GM12878 (cell line): ENCODE results near the gene EIF5A. TPM values are rescaled to one million over a fixed set of nuclear protein-coding genes. Genes with fewer than 3 reads are reported as not detected.

Source experiments
- BCL3 ChIP-seq: IDR thresholded peaks from 2 replicates; pipeline ENCODE4 v1.6.1; 2011; ENCODE audit warnings: borderline replicate concordance, low read depth, mild to moderate bottlenecking, moderate library complexity, low read length; ENCODE audit not compliant: insufficient read depth, poor library complexity, severe bottlenecking
- polyA plus RNA-seq, 11 experiments: library from polyadenylated mRNA; depleted of rRNA in 4 of 11; unstranded in 6 of 11; stranded (reverse) in 5 of 11; fragments of >200 nt; fragmentation: Nextera tagmentation in 4 of 11; fragmentation: Illumina TruSeq in 1 of 11; extraction: Ambion mirVana in 4 of 11; extraction: Trizol in 1 of 11; gene quantifications; 1 replicate in 1 of 11; 2 replicates in 10 of 11; pipeline versions ENCODE4 v1.2.1 to v1.2.3, GENCODE V29; 2011 to 2016; ENCODE audit warnings: inconsistent platforms in 2 of 11, missing spikeins in 2 of 11, low read depth in 1 of 11
- small RNA-seq: library from RNA; depleted of rRNA; stranded (forward); fragments of <200 nt; gene quantifications from one replicate; pipeline ENCODE3, GENCODE V24; 2014
- total RNA-seq, 4 experiments: library from RNA; depleted of rRNA in 3 of 4; stranded (reverse); fragments of >200 nt in 3 of 4; fragmentation: Illumina TruSeq in 1 of 4; extraction: Trizol in 1 of 4; gene quantifications; 2 replicates each; pipeline versions ENCODE4 v1.2.1 to v1.2.3, GENCODE V29; 2013 to 2021

Gene EIF5A
- total and polyA plus RNA-seq, 10 of the 15 experiments (the other 5 are each of a cell fraction or from before 2014, with no cell fraction given): 26.5 to 1,792 (median 944) TPM

- no peak for TF ChIP-seq BCL3
Observed at GRCh38 chr17:7361906-7362305, 54.5 kb downstream of the EIF5A start (continued).

Small RNAs within 50 kb of the gene (small RNA-seq; reads per million reads assigned to genes)
- gene AC026954.2 (not detected), gene RF00019 (not detected)

Other genes with a start within 250 kb of the EIF5A start
Only the 7 nearest of the 32 such genes appear.
- 0.87 TPM in 1 of 2 replicates, not detected in the other for gene CLDN7, start 45.1 kb upstream of the EIF5A start, total RNA-seq (2014; rRNA removed)
- 0.32 and 0.36 TPM in 2 replicates for gene CLDN7, start 45.1 kb upstream of the EIF5A start, total RNA-seq (2014; rRNA removed; fragmentation: Illumina TruSeq; extraction: Trizol)
- gene CLDN7, start 45.1 kb upstream of the EIF5A start, total RNA-seq (2021): 0.61 and 1.3 TPM in 2 replicates
- gene CLDN7, start 45.1 kb upstream of the EIF5A start, polyA plus RNA-seq (2011; rRNA removed): not detected in 2 replicates
- gene CLDN7, start 45.1 kb upstream of the EIF5A start, polyA plus RNA-seq (2014; fragmentation: Illumina TruSeq; extraction: Trizol): 0.19 and 0.25 TPM in 2 replicates
- under 1 TPM in 1 of 2 experiments, not detected in 1; 0.19 TPM for gene CLDN7, start 45.1 kb upstream of the EIF5A start, polyA plus RNA-seq (2014; fragmentation: Nextera tagmentation; extraction: Ambion mirVana)
- 0.49 and 0.94 TPM in 2 replicates for gene CLDN7, start 45.1 kb upstream of the EIF5A start, polyA plus RNA-seq (2014; rRNA removed)
- gene CLDN7, start 45.1 kb upstream of the EIF5A start, polyA plus RNA-seq (2016; fragmentation: Nextera tagmentation; extraction: Ambion mirVana): not detected
- 0.05 and 0.06 TPM in 2 replicates for gene SLC2A4, start 25.9 kb upstream of the EIF5A start, total RNA-seq (2014; rRNA removed)
- gene SLC2A4, start 25.9 kb upstream of the EIF5A start, total RNA-seq (2014; rRNA removed; fragmentation: Illumina TruSeq; extraction: Trizol): 0.04 and 0.05 TPM in 2 replicates
- gene SLC2A4, start 25.9 kb upstream of the EIF5A start, total RNA-seq (2021): 0.19 and 0.23 TPM in 2 replicates
- 0.03 and 0.04 TPM in 2 replicates for gene SLC2A4, start 25.9 kb upstream of the EIF5A start, polyA plus RNA-seq (2011; rRNA removed)
- 0.04 and 0.11 TPM in 2 replicates for gene SLC2A4, start 25.9 kb upstream of the EIF5A start, polyA plus RNA-seq (2014; fragmentation: Illumina TruSeq; extraction: Trizol)
- not detected for gene SLC2A4, start 25.9 kb upstream of the EIF5A start, polyA plus RNA-seq (2014; fragmentation: Nextera tagmentation; extraction: Ambion mirVana)
- 0.03 and 0.06 TPM in 2 replicates for gene SLC2A4, start 25.9 kb upstream of the EIF5A start, polyA plus RNA-seq (2014; rRNA removed)
- gene SLC2A4, start 25.9 kb upstream of the EIF5A start, polyA plus RNA-seq (2016; fragmentation: Nextera tagmentation; extraction: Ambion mirVana): not detected
- gene YBX2, start 13.0 kb upstream of the EIF5A start, total RNA-seq (2014; rRNA removed): not detected in 2 replicates
- gene YBX2, start 13.0 kb upstream of the EIF5A start, total RNA-seq (2014; rRNA removed; fragmentation: Illumina TruSeq; extraction: Trizol): not detected in 2 replicates
- not detected in 2 replicates for gene YBX2, start 13.0 kb upstream of the EIF5A start, total RNA-seq (2021)
- not detected in 2 replicates for gene YBX2, start 13.0 kb upstream of the EIF5A start, polyA plus RNA-seq (2011; rRNA removed)
- not detected in 2 replicates for gene YBX2, start 13.0 kb upstream of the EIF5A start, polyA plus RNA-seq (2014; fragmentation: Illumina TruSeq; extraction: Trizol)
- not detected for gene YBX2, start 13.0 kb upstream of the EIF5A start, polyA plus RNA-seq (2014; fragmentation: Nextera tagmentation; extraction: Ambion mirVana)
- not detected in 2 replicates for gene YBX2, start 13.0 kb upstream of the EIF5A start, polyA plus RNA-seq (2014; rRNA removed)
- not detected for gene YBX2, start 13.0 kb upstream of the EIF5A start, polyA plus RNA-seq (2016; fragmentation: Nextera tagmentation; extraction: Ambion mirVana)
- gene GPS2, start 7.7 kb downstream of the EIF5A start, total RNA-seq (2014; rRNA removed): 42.4 and 58.2 TPM in 2 replicates
- 32.2 and 35.8 TPM in 2 replicates for gene GPS2, start 7.7 kb downstream of the EIF5A start, total RNA-seq (2014; rRNA removed; fragmentation: Illumina TruSeq; extraction: Trizol)
- gene GPS2, start 7.7 kb downstream of the EIF5A start, total RNA-seq (2021): 44.2 and 50.7 TPM in 2 replicates
- gene GPS2, start 7.7 kb downstream of the EIF5A start, polyA plus RNA-seq (2011; rRNA removed): 10.1 and 10.2 TPM in 2 replicates
- 35.4 and 46.7 TPM in 2 replicates for gene GPS2, start 7.7 kb downstream of the EIF5A start, polyA plus RNA-seq (2014; fragmentation: Illumina TruSeq; extraction: Trizol)
- 10 to 100 TPM; 18.4 to 26.0 TPM for gene GPS2, start 7.7 kb downstream of the EIF5A start, polyA plus RNA-seq (2014; fragmentation: Nextera tagmentation; extraction: Ambion mirVana)
- gene GPS2, start 7.7 kb downstream of the EIF5A start, polyA plus RNA-seq (2014; rRNA removed): 38.3 and 44.5 TPM in 2 replicates
- 10 to 100 TPM; 91.6 to 96.4 TPM for gene GPS2, start 7.7 kb downstream of the EIF5A start, polyA plus RNA-seq (2016; fragmentation: Nextera tagmentation; extraction: Ambion mirVana)
- gene NEURL4, start 21.7 kb downstream of the EIF5A start, total RNA-seq (2014; rRNA removed): 12.5 and 16.0 TPM in 2 replicates
- 8.2 and 8.7 TPM in 2 replicates for gene NEURL4, start 21.7 kb downstream of the EIF5A start, total RNA-seq (2014; rRNA removed; fragmentation: Illumina TruSeq; extraction: Trizol)
- 32.7 and 41.9 TPM in 2 replicates for gene NEURL4, start 21.7 kb downstream of the EIF5A start, total RNA-seq (2021)
- gene NEURL4, start 21.7 kb downstream of the EIF5A start, polyA plus RNA-seq (2011; rRNA removed): 6.1 and 11.3 TPM in 2 replicates
- gene NEURL4, start 21.7 kb downstream of the EIF5A start, polyA plus RNA-seq (2014; fragmentation: Illumina TruSeq; extraction: Trizol): 9.1 and 14.2 TPM in 2 replicates
- gene NEURL4, start 21.7 kb downstream of the EIF5A start, polyA plus RNA-seq (2014; fragmentation: Nextera tagmentation; extraction: Ambion mirVana): under 1 TPM; 0.03 to 0.26 TPM
- gene NEURL4, start 21.7 kb downstream of the EIF5A start, polyA plus RNA-seq (2014; rRNA removed): 25.2 and 33.0 TPM in 2 replicates
- gene NEURL4, start 21.7 kb downstream of the EIF5A start, polyA plus RNA-seq (2016; fragmentation: Nextera tagmentation; extraction: Ambion mirVana): 1 to 10 TPM; 2.9 to 3.6 TPM
- 120 and 140 TPM in 2 replicates for gene ACAP1, start 28.9 kb downstream of the EIF5A start, total RNA-seq (2014; rRNA removed)
- gene ACAP1, start 28.9 kb downstream of the EIF5A start, total RNA-seq (2014; rRNA removed; fragmentation: Illumina TruSeq; extraction: Trizol): 65.4 and 66.6 TPM in 2 replicates
- gene ACAP1, start 28.9 kb downstream of the EIF5A start, total RNA-seq (2021): 245 and 257 TPM in 2 replicates
- gene ACAP1, start 28.9 kb downstream of the EIF5A start, polyA plus RNA-seq (2011; rRNA removed): 64.6 and 95.4 TPM in 2 replicates
- 32.7 and 72.6 TPM in 2 replicates for gene ACAP1, start 28.9 kb downstream of the EIF5A start, polyA plus RNA-seq (2014; fragmentation: Illumina TruSeq; extraction: Trizol)
- gene ACAP1, start 28.9 kb downstream of the EIF5A start, polyA plus RNA-seq (2014; fragmentation: Nextera tagmentation; extraction: Ambion mirVana): 10 to 100 TPM in 1 of 2 experiments, 1 to 10 TPM in 1; 5.7 to 25.2 TPM
- 143 and 159 TPM in 2 replicates for gene ACAP1, start 28.9 kb downstream of the EIF5A start, polyA plus RNA-seq (2014; rRNA removed)
- 100 to 1,000 TPM; 148 TPM for gene ACAP1, start 28.9 kb downstream of the EIF5A start, polyA plus RNA-seq (2016; fragmentation: Nextera tagmentation; extraction: Ambion mirVana)
- 3.8 and 4.5 TPM in 2 replicates for gene KCTD11, start 44.5 kb downstream of the EIF5A start, total RNA-seq (2014; rRNA removed)
- 1.8 and 1.9 TPM in 2 replicates for gene KCTD11, start 44.5 kb downstream of the EIF5A start, total RNA-seq (2014; rRNA removed; fragmentation: Illumina TruSeq; extraction: Trizol)
- 4.7 and 5.0 TPM in 2 replicates for gene KCTD11, start 44.5 kb downstream of the EIF5A start, total RNA-seq (2021)
- 4.4 and 7.3 TPM in 2 replicates for gene KCTD11, start 44.5 kb downstream of the EIF5A start, polyA plus RNA-seq (2011; rRNA removed)
- 2.8 and 3.0 TPM in 2 replicates for gene KCTD11, start 44.5 kb downstream of the EIF5A start, polyA plus RNA-seq (2014; fragmentation: Illumina TruSeq; extraction: Trizol)
- gene KCTD11, start 44.5 kb downstream of the EIF5A start, polyA plus RNA-seq (2014; fragmentation: Nextera tagmentation; extraction: Ambion mirVana): under 1 TPM; 0.05 to 0.09 TPM
- gene KCTD11, start 44.5 kb downstream of the EIF5A start, polyA plus RNA-seq (2014; rRNA removed): 4.7 and 5.1 TPM in 2 replicates
- 1 to 10 TPM; 1.9 to 2.7 TPM for gene KCTD11, start 44.5 kb downstream of the EIF5A start, polyA plus RNA-seq (2016; fragmentation: Nextera tagmentation; extraction: Ambion mirVana)